ENCODE measurements around the gene ABHD6.
"Not testable (repeated sequence)": the region's sequence is repeated elsewhere in the genome, so short reads cannot be mapped to it uniquely, and the experiment has no call there.

DNA sequence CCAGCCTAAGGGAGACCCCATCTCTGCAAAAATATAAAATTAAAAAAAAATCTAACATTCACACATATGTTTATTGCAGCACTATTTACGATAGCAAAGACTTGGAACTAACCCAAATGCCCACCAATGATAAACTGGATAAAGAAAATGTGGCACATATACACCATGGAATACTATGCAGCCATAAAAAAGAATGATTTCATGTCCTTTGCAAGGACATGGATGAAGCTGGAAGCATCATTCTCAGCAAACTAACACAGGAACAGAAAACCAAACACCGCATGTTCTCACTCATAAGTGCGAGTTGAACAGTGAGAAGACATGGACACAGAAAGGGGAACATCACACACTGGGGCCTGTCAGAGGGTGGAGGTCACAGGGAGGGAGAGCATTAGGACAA lies 35.8 kb downstream of the ABHD6 start:
- TF ChIP-seq, protein P1, sequence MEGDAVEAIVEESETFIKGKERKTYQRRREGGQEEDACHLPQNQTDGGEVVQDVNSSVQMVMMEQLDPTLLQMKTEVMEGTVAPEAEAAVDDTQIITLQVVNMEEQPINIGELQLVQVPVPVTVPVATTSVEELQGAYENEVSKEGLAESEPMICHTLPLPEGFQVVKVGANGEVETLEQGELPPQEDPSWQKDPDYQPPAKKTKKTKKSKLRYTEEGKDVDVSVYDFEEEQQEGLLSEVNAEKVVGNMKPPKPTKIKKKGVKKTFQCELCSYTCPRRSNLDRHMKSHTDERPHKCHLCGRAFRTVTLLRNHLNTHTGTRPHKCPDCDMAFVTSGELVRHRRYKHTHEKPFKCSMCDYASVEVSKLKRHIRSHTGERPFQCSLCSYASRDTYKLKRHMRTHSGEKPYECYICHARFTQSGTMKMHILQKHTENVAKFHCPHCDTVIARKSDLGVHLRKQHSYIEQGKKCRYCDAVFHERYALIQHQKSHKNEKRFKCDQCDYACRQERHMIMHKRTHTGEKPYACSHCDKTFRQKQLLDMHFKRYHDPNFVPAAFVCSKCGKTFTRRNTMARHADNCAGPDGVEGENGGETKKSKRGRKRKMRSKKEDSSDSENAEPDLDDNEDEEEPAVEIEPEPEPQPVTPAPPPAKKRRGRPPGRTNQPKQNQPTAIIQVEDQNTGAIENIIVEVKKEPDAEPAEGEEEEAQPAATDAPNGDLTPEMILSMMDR (IDR thresholded peaks at IDR 0.05; ENCODE audit: low read length), result not testable (repeated sequence)
- TF ChIP-seq EZH2 (optimal IDR thresholded peaks at IDR 0.05; ENCODE audit: low read depth, low read length); EZH2phosphoT487 (IDR thresholded peaks at IDR 0.05; ENCODE audit: low read length): not testable (repeated sequence)

All from MM.1S (cell line).